HG03457 (cell line): Measurements from ENCODE around the gene ZNF133.
"Not testable (repeated sequence)": the region's sequence is repeated elsewhere in the genome, so short reads cannot be mapped to it uniquely, and the experiment has no call there.

ENCODE experiments used
- ATAC-seq: cut with Tn5 transposase; IDR thresholded peaks from one replicate; pipeline ENCODE4 v1.9.1; 2021; ENCODE audit warnings: moderate number of reproducible peaks; ENCODE audit not compliant: unreplicated experiment

The ZNF133 gene

DNA sequence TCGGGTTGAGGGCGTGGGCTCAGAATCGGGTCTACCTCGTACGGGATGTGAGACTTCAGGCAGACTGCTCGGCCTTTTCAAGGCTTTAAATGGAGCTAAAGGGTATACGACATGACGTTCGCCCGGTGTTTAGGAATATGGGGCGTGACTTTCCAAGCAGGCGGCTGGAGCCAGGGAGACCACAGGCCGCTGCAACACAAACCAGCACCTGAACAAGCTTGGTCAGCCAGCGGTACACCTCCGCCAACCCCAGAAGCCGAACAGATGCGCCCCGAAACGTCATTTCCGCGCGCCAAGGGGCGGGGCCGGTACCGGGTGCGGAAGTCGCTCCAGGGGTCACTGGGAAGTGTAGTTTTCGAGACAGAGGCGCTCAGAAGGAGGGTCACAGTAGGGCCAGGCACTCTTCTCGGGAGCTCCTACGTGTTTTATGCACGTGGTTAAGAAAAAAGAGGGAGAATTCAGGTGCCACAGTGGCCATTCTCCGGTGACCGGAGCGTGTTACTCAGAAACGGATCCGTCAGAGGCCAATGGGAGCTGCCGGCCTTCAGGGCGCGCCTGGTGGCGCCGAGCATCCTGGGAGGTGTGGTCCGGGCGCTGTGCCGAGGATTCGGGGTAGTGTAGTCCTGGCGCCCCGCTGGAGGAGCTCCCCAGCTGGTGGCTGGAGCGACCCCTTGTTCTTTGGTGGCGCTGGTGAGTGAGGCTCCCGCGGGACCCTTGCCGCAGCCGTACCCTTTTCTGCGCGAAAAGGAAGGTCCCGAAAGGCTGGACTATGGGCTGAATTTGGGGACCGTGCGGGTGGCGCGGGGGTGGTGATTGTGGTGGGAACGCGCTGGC lies at the start of gene ZNF133:
ZNF133 (plus strand) TSS at position 613 of the 834 bp plus-strand sequence. CDS start 17,160 bp downstream, outside the sequence.
- ATAC-seq = peak; percentile 93

DNA sequence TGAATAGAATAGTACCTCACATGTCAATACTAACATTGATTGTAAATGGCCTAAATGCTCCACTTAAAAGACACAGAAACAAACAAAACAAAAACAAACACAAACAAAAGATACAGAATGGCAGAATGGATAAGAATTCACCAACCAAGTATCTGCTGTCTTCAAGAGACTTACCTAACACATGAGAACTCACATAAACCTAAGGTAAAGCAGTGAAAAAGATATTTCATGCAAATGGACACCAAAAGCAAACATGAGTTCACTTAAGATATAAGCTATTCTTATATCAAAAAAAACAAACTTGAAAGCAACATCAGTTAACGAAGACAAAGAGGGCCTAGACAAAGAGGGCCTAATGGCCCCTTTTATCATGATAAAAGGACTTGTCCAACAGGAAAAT lies 47.3 kb upstream of the ZNF133 start:
- no peak for ATAC-seq

DNA sequence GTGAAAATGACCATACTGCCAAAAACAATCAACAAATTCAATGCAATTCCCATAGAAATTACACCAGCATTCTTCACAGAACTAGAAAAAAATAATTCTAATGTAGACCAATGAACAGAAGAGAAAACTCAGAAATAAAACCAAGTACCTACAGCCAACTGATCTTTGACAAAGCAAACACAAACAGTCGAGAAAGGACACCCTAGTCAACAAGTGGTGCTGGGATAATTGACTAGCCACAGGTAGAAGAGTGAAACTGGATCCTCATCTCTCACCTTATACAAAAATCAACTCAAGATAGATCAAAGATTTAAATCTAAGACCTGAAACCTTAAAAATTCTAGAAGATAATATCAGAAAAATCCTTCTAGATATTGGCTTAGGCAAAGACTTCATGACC lies 44.5 kb upstream of the ZNF133 start:
- ATAC-seq = no peak

DNA sequence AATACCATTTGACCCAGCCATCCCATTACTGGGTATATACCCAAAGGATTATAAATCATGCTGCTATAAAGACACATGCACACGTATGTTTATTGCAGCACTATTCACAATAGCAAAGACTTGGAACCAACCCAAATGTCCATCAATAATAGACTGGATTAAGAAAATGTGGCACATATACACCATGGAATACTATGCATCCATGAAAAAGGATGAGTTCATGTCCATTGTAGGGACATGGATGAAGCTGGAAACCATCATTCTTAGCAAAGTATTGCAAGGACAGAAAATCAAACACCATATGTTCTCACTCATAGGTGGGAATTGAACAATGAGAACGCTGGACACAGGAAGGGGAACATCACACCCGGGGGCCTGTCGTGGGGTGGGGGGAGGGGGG lies 39.8 kb upstream of the ZNF133 start:
- ATAC-seq = not testable (repeated sequence)

DNA sequence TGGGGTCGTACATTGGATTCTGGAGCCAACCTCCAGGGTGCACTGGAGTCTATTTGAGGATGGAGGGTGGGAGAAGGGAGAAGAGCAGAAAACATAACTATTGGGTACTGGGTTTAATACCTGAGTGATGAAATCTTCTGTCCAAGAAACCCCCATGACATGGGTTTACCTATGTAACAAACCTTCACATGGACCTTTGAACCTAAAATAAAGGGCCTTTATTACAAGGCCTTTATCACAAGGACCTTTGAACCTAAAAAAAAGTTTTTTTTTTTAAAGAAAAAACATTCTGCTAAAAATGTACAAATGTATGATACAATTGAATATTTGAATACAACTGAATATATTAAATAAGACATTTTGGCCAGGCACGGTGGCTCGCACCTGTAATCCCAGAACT lies 38.1 kb upstream of the ZNF133 start:
- ATAC-seq = no peak

DNA sequence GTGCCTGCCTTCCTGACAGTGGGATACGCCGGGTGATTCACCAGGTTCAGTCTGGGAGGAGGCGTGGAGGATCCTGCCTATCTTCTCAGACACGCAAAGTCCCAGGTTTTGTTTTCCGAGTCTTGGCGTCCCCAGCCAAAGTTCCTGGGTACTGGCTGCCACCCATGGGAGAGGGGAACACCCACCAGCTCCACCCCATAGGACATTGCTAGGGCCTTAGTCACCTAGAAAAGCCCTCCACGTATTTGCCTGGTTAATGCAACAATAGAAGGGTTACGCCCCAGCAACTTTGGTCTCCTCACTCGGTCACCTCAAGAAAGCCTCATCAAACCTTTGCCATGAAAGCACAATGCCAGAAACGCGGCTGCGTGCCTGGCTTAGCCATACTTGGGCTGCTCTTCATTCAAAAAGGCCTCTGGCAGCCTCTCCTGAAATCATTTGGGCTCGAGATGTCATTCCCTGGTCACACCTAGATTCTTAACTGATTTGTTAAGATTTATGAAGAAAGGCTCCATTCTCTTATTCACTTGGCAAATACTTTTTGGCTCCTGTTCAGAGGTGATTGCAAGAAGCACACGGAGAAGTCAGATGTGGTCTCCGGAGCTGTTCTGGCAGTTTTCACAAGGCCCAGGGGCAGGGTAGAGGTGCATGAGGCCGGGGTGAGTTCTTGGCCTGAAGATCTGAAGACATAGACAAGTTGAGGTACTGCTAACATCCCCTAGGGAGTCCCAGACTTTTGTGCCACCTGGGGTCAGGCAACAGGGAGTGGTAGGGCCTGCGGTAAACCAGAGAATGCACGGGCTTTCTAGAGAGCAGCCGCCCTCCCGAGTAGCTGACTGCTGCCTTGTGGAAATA lies 35.5 kb upstream of the ZNF133 start:
- no peak for ATAC-seq

DNA sequence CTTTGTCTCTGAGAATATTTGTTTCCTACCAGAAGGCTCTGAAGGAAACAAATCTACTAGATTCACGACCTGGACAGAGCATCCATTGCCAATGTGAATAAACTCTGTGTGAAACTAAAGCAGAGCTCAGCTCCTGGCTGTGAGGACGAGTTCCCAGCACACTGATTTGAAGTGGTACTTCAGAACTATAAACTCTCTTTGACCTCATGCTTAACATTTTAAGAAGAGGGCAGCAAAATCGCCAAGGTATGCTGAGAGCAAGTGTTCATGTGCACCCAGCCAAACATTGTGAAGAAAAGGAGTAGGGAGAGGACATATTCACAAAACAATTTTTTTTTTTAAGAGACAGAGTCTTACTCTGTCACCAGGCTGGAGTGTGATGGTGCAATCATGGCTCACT lies 33.7 kb upstream of the ZNF133 start:
- no peak for ATAC-seq

DNA sequence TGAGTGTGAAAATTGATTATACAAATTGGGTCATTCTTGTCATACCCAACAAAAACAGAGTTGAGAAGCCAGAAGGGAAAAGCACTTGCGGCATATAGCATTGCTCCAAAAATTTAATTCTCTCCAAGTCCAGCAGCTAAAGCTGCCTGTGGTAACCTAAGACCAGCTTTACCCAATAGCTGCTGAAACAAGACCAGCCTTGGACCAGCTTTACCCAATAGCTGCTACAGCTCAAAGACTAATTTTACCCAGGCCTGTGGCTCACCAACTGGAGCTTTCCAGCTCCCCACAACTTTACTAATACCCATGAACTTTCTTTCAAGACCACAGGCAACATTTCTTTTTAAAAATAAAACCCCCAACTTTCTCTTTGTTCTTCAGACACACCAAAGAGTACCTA lies 32.8 kb upstream of the ZNF133 start:
- ATAC-seq = no peak

DNA sequence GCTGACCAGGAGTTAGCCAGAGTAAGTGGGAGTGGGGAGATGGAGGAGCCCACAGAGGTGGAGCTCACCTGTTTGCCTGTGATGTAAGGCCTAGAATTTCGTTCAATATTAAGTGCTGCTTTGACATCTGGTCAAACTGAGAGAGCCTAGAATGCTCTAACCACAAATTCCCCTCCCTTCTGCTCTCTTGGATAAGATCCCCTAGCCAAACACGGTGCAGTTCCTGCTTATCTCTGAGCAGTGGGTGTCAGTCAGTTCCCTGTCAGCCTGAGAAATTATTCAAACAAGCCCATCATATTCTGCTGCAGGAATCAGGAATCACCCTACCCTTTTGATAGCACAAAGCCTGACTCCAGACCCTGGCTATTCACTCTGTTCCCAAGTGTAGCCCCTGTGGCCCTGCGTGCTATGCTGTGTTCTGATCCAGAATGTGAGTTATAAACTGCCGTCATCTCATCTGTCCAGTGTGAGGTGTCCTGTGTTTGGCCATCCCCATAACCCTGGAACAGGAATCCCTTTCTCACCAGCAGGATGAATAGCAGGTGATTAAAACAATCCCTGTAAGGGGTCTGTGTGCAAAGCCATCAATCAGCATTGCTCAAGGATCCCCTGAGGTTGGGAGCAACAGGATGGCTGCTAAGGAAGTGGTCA lies 31.8 kb upstream of the ZNF133 start:
- no peak for ATAC-seq

DNA sequence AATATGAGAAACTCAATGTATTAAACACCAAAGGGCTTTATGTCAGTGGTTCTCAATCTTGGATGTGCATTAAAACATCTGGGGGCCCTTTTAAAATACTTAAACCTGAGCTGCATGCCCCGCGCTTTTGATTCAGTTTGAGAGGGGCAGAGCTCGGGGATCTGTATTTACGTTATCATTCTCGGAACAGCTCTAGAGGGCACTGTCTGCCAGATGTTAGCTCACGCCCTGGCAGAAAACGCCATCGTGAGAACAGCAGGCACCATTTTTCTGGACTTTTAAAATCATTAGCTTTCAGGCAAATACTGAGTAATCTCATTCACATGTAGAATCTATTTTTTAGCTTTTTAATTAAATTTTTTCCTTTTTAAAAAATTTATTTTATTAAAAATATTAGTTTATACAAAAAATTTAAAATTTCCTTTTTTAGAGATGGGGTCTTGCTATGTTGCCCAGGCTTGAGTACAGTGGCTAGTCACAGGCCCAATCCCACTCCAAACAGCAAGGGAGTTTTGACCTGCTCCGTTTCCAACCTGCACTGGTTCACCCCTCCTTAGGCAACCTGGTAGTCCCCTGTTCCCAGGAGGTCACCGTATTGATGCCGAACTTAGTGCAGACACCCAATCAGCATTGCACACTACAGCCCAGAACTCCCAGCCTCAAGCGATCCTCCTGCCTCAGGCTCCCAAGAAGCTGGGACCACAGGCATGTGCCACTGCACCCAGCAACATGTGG lies 30.0 kb upstream of the ZNF133 start:
- no peak for ATAC-seq

DNA sequence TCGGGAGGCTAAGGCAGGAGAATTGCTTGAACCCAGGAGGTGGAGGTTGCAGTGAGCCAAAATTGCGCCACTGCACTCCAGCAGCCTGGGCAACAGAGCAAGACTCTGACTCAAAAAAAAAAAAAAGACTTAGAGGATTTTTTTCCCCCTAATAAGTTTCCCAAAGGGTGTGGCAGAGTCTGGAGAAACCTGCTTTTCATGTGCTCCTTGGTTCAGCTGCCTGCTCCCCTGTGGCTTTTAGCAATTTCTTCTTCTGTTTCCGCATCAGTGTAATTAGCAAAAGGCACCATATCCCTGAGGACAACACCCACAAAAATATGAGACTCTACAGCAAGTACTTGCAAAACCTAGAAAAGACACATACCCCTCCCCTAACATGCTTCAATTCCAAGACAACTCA lies 28.6 kb upstream of the ZNF133 start:
- no peak for ATAC-seq

DNA sequence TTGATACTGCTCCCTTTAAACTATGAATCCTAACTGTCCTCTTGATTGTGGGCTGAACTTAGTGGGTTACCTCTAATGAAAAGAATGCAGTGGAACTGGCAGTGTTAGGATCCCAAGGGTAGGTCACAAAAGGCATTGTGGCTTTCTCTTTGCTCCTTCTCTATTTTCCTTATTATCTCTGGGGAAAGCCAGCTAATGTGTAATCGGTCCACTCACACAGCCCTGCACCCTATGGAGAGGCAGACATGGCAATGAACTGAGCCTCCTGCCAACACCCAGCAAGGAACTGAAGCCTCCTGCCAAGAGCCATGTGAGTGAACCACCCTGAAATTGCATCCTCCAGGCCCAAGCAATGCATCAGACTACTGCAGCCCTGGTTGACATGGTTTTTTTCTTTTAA lies 24.6 kb upstream of the ZNF133 start:
- no peak for ATAC-seq

DNA sequence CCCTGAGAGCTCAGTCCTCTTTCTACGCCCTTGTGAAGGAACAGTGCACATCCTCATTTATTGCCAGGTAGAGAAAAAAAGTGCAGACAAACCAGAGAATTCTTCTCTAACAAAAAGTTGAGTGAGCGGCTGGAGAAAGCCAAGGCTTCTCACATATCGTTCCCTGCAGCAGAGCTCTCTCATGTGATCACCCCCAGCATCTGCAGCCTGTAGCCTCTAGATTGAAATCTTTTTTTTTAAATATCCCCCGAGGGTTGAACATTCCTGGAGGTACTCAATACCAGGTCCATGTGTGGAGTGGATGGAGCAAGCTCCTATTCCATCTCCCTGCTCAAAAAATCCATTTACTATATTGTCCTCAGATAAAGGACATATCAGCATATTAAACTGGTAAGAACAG lies 22.9 kb upstream of the ZNF133 start:
- no peak for ATAC-seq

DNA sequence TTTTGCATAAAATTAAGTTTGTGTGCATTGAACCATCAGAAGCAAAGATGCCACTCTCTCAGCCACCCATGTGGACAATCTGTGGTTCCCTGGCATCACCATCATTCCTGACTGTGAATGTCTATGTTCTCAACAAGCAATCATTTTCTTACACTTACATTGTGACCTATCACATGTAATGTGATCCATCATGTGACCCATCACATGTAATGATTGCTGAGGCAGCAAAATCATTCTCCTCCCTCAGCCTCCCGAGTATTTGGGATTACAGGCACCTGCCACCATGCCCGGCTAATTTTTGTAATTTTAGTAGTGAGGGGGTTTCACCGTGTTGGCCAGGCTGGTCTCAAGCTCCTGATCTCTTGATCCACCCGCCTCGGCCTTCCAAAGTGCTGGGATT lies 22.0 kb upstream of the ZNF133 start:
- ATAC-seq = no peak

DNA sequence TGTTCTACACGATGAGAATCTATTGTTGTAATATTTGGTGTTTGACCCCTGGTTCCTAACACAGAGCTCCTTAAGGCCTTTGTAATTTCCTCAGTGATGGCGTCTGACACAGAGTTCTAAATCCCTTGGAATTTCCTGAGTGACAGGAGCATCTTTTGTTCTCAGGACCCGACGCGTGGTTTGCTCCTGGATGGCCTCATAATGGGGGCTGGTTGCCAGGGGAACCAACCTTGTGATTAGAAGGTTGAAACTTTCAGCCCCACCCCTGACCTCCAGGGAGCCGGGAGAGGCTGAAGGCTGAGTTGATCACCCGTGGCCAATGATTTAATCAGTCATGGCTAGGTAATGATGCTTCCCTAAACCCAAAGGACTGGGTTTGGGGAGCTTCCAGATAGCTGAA lies 20.5 kb upstream of the ZNF133 start:
- no peak for ATAC-seq

DNA sequence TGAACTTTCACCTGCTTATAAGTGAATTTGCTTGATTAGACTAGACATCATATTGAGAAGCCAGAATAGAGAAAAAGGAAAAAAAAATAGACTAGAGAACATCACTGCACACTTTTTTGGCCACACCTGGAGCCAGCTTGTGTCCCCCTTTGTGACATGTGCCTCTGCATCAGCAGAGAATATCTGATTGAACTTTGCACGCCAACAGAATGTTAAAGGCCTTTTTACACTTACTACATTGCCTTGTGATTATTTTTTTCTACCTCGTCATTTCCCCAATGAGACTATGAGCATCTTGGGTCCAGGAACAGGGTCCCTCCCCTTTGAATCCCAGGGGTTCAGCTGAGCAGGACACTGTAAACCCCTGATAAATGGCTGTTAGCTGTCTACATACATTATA lies 17.2 kb upstream of the ZNF133 start:
- ATAC-seq = no peak

DNA sequence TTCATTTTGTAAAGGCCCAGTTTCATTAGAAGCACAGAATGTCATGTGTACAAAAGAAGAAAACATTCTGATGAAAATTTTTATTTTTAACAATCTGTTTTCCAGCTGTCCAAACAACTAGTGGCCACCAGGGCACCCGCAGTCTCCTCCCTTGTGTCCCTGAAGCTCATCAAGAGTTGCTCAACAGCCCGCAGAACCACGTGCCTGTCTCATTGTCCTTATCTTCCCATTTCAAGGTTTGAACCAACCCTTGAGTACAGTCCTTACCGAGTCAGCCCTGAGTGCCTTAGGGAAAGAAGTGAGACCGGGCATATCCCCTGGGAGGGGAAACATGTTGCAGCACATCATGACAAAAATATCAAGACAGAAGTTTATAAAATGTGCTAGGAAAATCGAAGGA lies 15.9 kb upstream of the ZNF133 start:
- no peak for ATAC-seq

DNA sequence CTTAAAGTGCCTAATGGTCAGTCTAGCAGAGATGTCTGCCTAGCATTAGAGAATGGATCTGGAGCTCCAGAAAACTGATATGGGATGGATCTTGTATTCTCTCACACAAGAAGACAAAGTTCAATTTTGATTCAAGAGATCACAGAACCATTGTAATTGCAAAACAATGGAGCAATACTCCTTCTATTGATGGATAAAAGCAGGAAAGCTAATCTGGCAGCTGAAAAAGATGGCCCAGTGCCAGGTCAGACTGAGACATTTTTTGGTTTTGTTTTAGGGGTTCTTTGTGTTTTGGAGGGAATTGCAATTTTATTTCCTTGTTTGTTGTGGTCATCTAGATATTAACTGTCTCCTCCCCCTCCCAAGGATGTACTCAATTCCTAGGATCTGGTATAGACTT lies 14.6 kb upstream of the ZNF133 start:
- ATAC-seq = no peak

DNA sequence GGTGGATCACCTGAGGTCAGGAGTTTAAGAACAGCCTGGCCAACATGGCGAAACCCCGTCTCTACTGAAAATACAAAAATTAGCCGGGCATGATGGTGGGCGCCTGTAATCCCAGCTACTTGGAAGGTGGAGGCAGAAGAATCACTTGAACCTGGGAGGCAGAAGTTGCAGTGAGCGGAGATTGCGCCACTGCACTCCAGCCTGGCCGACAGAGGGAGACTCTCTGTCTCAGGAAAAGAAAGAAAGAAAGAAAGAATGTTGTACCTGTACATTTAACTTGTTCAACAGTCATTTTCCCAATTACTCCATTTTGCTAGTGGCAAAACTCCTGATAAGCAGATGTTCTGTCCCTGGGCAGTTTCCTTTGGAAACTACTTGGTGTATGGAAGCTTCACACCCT lies 12.4 kb upstream of the ZNF133 start:
- not testable (repeated sequence) for ATAC-seq

DNA sequence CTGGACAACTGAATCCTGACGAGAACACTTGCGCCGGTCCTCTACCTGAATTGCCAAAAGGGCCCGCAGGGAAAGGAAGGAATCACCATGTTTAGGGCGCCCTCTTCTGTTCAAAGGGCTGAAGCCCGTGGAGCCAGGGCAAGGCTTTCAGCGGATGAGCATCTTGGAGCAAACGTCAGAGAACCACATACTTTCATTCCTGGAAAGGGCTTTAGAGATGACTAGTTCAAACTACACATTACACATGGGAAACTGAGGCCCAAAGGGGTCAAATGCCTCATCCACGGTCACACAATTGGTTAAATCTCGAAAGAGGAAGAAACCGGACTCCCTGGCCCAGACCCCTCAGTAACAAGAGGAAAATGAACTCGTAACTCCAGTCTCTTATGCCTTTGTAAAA lies 11.5 kb upstream of the ZNF133 start:
- ATAC-seq = no peak

DNA sequence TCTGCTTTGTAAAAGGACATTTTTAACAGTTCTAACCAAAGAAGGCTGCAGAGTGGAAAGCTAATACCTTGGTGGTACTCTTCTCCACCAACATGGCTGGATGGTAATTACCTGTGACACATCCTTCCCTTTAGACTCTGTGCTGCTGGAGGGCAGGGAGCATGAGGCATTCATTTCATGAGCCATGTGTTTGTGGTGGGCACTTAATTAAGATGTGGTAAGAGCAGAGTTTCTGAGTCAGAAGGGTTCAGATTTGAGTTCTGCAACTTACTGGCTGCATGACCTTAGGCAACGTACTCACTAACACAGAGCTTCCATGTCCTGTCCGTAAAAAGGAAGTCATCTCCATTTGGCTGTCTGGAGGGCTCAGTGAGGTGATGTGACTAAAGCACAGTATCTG lies 9.1 kb upstream of the ZNF133 start:
- ATAC-seq = no peak
